Fibroblast of lung (primary cell): Measurements from ENCODE around the gene OTOG.

Experiments used
- EZH2 ChIP-seq: IDR thresholded peaks from 2 replicates; pipeline ENCODE4 v1.5.1; 2012; ENCODE audit warnings: low read length, control low read depth, mild to moderate bottlenecking; ENCODE audit errors: missing control alignments
- TF ChIP-seq, protein P1 (sequence below), 2 donors: IDR thresholded peaks in 1 of 2; conservative IDR thresholded peaks in 1 of 2; 1 replicate in 1 of 2; 2 replicates in 1 of 2; pipeline ENCODE4 v1.5.1; 2011 to 2012; ENCODE audit warnings: low read length in 2 of 2, control low read depth in 1 of 2, inconsistent platforms in 1 of 2, low read depth in 1 of 2, mild to moderate bottlenecking in 1 of 2

DNA sequence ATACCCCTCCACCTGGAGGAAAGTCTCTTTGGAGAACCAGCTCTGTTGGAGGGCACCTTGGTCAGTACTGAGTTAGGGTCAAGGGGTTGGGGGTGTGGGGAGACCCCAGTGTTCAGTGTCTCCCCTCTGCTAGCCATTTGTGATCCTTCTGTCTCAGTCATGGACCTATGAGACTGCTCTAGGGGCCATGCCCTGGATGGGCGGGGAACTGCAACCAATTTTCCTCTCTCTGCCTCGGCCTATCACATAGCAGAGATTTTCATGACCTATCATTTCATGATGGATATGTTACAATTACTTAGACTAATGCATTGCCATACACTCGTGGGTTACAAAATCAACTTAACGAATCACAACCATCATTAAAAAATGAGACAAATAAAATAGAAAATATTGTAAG is 7.4 kb downstream of the OTOG start:
- TF ChIP-seq, protein P1, sequence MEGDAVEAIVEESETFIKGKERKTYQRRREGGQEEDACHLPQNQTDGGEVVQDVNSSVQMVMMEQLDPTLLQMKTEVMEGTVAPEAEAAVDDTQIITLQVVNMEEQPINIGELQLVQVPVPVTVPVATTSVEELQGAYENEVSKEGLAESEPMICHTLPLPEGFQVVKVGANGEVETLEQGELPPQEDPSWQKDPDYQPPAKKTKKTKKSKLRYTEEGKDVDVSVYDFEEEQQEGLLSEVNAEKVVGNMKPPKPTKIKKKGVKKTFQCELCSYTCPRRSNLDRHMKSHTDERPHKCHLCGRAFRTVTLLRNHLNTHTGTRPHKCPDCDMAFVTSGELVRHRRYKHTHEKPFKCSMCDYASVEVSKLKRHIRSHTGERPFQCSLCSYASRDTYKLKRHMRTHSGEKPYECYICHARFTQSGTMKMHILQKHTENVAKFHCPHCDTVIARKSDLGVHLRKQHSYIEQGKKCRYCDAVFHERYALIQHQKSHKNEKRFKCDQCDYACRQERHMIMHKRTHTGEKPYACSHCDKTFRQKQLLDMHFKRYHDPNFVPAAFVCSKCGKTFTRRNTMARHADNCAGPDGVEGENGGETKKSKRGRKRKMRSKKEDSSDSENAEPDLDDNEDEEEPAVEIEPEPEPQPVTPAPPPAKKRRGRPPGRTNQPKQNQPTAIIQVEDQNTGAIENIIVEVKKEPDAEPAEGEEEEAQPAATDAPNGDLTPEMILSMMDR (conservative IDR thresholded peaks at IDR 0.05 in 1 of 2, IDR thresholded peaks at IDR 0.05 in 1 of 2; ENCODE audit: low read depth in 1 of 2, low read length in 2 of 2) = no peak
- TF ChIP-seq EZH2 = no peak
